Measurements from ENCODE around the gene SLC26A8. TPM values are rescaled to one million over a fixed set of nuclear protein-coding genes. Genes with fewer than 3 reads are reported as not detected.

The SLC26A8 gene
- total RNA-seq, 1 experiment from 2014 or later, result not detected

- POLR2A ChIA-PET, result no interaction called here
- H3K36me3 ChIP-seq (ENCODE audit: control insufficient read depth in 1 of 2, insufficient read depth in 2 of 2, low read length in 2 of 2), result peaks cover 0 to 10% of the 10 kb centered on the region in 2 experiments; a peak in 1 of 4 replicates
- peak within 1 kb of the TSS; percentile 63 for H2AFZ ChIP-seq (ENCODE audit: low read depth, low read length, poor library complexity, severe bottlenecking)
- H4K20me1 ChIP-seq (ENCODE audit: insufficient read depth), result peaks cover 3% of the 10 kb centered on the region; the same call in 1 of the 2 replicates
- peak within 1 kb of the TSS; percentile 87 for H3K4me2 ChIP-seq (ENCODE audit: low read length)
- BruUV-seq (replicated peaks), result TSS peak; percentile 67
- no peaks in the 10 kb centered on the region for H3K27me3 ChIP-seq (ENCODE audit: insufficient read depth, low read length)
- ATAC-seq (peak; percentile 95), DNase-seq (ENCODE audit: low read depth, low spot score) (peak; percentile 72)
- H3K9me3 ChIP-seq (ENCODE audit: control insufficient read depth in 1 of 2, insufficient read depth in 1 of 2, low read depth in 1 of 2, low read length in 2 of 2), result no peaks in the 10 kb centered on the region
- CTCF ChIA-PET, result no interaction called here
- H3K4me1 ChIP-seq (ENCODE audit: control insufficient read depth in 1 of 2, insufficient read depth in 2 of 2, low read length in 2 of 2), result peaks cover 14 to 30% of the 10 kb centered on the region in 2 experiments
- peak within 1 kb of the TSS; percentile 76 for H3K27ac ChIP-seq (ENCODE audit: low read depth, low read length)
- H3K79me2 ChIP-seq (ENCODE audit: insufficient read depth, low read length), result peaks cover 46% of the 10 kb centered on the region
- no peaks in the 10 kb centered on the region for H3K9me2 ChIP-seq (ENCODE audit: insufficient read depth)
- RAD21 ChIA-PET (ENCODE audit: low non-redundant PET in 1 of 2, low total read pairs in 2 of 2, uncharacterized antibody in 2 of 2, unreplicated experiment in 2 of 2), result no interaction called here
- peak within 1 kb of the TSS; percentile 78 to 99 for H3K4me3 ChIP-seq (replicated peaks in 1 of 2; ENCODE audit: low read depth in 1 of 2, low read length in 2 of 2)
- intact Hi-C loops (cut with micrococcal nuclease), result no loop called here
- H3K9ac ChIP-seq (ENCODE audit: low read length), result peak within 1 kb of the TSS; percentile 96
- TF ChIP-seq SRF (IDR thresholded peaks at IDR 0.05; ENCODE audit: low read depth) (no peak), SIN3A (IDR thresholded peaks at IDR 0.05; ENCODE audit: low read depth) (peak; percentile 45; the same call in 1 of the 2 replicates), ELF1 (IDR thresholded peaks at IDR 0.05; ENCODE audit: borderline replicate concordance, low read depth) (no peak), ATF3 (IDR thresholded peaks at IDR 0.05) (no peak), CBX3 (IDR thresholded peaks at IDR 0.05; ENCODE audit: low read depth) (no peak), CTCF (IDR thresholded peaks at IDR 0.05 in 2 of 3, conservative IDR thresholded peaks at IDR 0.05 in 1 of 3; ENCODE audit: borderline replicate concordance in 1 of 3, insufficient read depth in 1 of 3, low read depth in 2 of 3, low read length in 2 of 3) (no peak), POLR2A (IDR thresholded peaks at IDR 0.05; ENCODE audit: borderline replicate concordance, extremely low read depth, insufficient read depth, insufficient read length) (peak; percentile 96), ZBTB33 (IDR thresholded peaks at IDR 0.05; ENCODE audit: extremely low read depth, insufficient replicate concordance, low read length) (peak; percentile 26), EGR1 (IDR thresholded peaks at IDR 0.05; ENCODE audit: low read depth) (peak; percentile 88), CEBPB (IDR thresholded peaks at IDR 0.05; ENCODE audit: low read depth) (no peak), ZNF274 (IDR thresholded peaks at IDR 0.05; ENCODE audit: low read depth, low read length) (no peak), ZFX (IDR thresholded peaks at IDR 0.05) (peak; percentile 75), RAD21 (IDR thresholded peaks at IDR 0.05; ENCODE audit: low read depth) (no peak), EZH2phosphoT487 (IDR thresholded peaks at IDR 0.05; ENCODE audit: borderline replicate concordance) (no peak), YY1 (IDR thresholded peaks at IDR 0.05; ENCODE audit: extremely low read depth, insufficient replicate concordance, low read depth, low read length) (peak; percentile 74), TCF7L2 (IDR thresholded peaks at IDR 0.05; ENCODE audit: borderline replicate concordance, extremely low read depth, insufficient read depth, insufficient read length) (no peak), POLR2AphosphoS5 (IDR thresholded peaks at IDR 0.05; ENCODE audit: low read depth, low read length) (peak; percentile 95)
- TF ChIP-seq, protein P1, sequence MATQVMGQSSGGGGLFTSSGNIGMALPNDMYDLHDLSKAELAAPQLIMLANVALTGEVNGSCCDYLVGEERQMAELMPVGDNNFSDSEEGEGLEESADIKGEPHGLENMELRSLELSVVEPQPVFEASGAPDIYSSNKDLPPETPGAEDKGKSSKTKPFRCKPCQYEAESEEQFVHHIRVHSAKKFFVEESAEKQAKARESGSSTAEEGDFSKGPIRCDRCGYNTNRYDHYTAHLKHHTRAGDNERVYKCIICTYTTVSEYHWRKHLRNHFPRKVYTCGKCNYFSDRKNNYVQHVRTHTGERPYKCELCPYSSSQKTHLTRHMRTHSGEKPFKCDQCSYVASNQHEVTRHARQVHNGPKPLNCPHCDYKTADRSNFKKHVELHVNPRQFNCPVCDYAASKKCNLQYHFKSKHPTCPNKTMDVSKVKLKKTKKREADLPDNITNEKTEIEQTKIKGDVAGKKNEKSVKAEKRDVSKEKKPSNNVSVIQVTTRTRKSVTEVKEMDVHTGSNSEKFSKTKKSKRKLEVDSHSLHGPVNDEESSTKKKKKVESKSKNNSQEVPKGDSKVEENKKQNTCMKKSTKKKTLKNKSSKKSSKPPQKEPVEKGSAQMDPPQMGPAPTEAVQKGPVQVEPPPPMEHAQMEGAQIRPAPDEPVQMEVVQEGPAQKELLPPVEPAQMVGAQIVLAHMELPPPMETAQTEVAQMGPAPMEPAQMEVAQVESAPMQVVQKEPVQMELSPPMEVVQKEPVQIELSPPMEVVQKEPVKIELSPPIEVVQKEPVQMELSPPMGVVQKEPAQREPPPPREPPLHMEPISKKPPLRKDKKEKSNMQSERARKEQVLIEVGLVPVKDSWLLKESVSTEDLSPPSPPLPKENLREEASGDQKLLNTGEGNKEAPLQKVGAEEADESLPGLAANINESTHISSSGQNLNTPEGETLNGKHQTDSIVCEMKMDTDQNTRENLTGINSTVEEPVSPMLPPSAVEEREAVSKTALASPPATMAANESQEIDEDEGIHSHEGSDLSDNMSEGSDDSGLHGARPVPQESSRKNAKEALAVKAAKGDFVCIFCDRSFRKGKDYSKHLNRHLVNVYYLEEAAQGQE (IDR thresholded peaks at IDR 0.05; ENCODE audit: low read depth), result no peak
Measured at GRCh38 chr6:35920793-35921732, 103.4 kb downstream of the SLC26A8 start, which contains the start of gene SRPK1. Gene SRPK1, minus strand, starts transcription at chr6:35921098. Its CDS starts 42 bp downstream, at chr6:35921056.

Data from HCT116 (cell line).